Stimulated activated naive CD8-positive, alpha-beta T cell treated with anti-CD3 and anti-CD28 coated beads, Interleukin-15, amount 100 ng/mL, for 72 hours (primary cell): Measurements from ENCODE around the gene KCNRG.
"Not testable (repeated sequence)": the region's sequence is repeated elsewhere in the genome, so short reads cannot be mapped to it uniquely, and the experiment has no call there.

Experiments
- ATAC-seq: fragments of 150-1000 bp; cut with Tn5 transposase; 2 replicates; pipeline ENCODE4 v1.10.0; 2021; ENCODE audit warnings: mild to moderate bottlenecking, moderate library complexity
- DNase-seq, 2 donors: peaks; one replicate each; pipeline ENCODE4 v3.0.0; 2021 to 2022
- H3K27ac Mint-ChIP-seq, 2 donors: one replicate each; pipeline ENCODE4 v1.8.0; 2022; ENCODE audit warnings: mild to moderate bottlenecking in 2 of 2, mixed read lengths in 2 of 2, moderate library complexity in 2 of 2
- H3K27me3 Mint-ChIP-seq: one replicate; pipeline ENCODE4 v1.8.0; 2022; ENCODE audit warnings: mixed read lengths
- H3K4me1 Mint-ChIP-seq: one replicate; pipeline ENCODE4 v1.8.0; 2022; ENCODE audit warnings: mild to moderate bottlenecking, mixed read lengths
- H3K4me3 Mint-ChIP-seq, 2 donors: one replicate each; pipeline ENCODE4 v1.8.0; 2022; ENCODE audit warnings: mild to moderate bottlenecking in 2 of 2, mixed read lengths in 2 of 2, moderate library complexity in 1 of 2
- H3K9me3 Mint-ChIP-seq, 2 donors: one replicate each; pipeline ENCODE4 v1.8.0; 2022; ENCODE audit warnings: mixed read lengths in 2 of 2

KCNRG gene

DNA sequence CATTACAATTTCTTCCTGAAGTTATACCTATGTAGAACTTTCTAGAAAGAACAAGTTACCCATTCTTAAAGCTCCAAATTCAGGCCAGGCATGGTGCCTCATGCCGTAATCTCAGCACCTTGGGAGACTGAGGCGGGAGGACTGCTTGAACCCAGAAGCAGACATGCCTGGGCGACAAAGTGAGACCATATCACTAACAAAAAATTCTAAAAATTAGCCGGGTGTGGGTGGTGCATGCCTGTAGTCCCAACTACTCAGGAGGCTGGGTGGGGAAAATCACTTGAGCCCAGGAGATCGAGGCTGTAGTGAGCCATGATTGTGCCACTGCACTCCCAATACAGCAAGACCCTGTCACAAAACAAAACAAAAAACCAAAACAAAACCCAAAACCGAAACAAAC lies 23.0 kb downstream of the KCNRG start:
- Mint-ChIP-seq H3K4me3 (no peak overlapping the region), H3K9me3 (no peaks in the 10 kb centered on the region), H3K4me1 (no peaks in the 10 kb centered on the region), H3K27me3 (no peaks in the 10 kb centered on the region), H3K27ac (no peak overlapping the region)
- DNase-seq: no peak
- no peak for ATAC-seq

DNA sequence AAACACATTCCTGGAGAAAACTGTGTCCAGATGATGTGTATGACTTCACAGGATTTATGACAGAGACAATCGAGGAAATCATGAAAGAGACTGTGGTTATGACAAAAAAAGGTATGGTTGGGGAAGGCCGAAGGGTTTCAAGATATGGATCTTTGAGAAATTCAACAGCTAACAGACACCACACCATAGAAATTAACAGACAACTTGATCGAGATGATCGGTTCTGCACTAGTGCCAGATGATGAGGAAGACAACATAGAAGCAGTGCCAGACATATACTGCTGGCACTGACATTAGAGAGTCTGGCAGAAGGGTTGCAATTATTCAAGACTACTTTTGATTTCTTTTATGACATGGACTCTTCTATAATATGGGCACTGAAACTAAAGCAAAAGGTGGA lies 37.2 kb downstream of the KCNRG start:
- Mint-ChIP-seq H3K27me3 (no peaks in the 10 kb centered on the region), H3K4me3 (no peak overlapping the region), H3K9me3 (no peaks in the 10 kb centered on the region), H3K27ac (no peak overlapping the region), H3K4me1 (no peaks in the 10 kb centered on the region)
- DNase-seq (no peak), ATAC-seq (no peak)

DNA sequence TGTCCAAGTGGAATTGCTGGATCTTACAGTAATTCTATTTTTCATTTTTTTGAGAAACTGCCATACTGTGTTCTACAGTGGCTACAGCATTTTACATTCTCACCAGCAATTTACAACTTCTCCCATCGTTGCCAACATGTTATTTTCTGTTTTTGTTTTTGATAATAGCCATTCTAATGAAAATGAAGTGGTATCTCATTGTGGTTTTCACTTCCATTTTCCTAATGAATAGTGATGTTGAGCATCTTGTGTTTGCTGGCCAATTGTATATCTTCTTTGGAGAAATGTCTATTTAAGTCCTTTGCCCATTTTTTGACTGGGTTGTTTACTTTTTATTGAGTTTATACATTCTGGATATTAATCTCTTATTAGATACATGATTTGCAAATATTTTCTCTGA lies 38.6 kb downstream of the KCNRG start:
- Mint-ChIP-seq H3K9me3 (no peaks in the 10 kb centered on the region), H3K27ac (no peak overlapping the region), H3K4me3 (no peak overlapping the region), H3K27me3 (no peaks in the 10 kb centered on the region), H3K4me1 (no peaks in the 10 kb centered on the region)
- ATAC-seq: no peak
- DNase-seq: no peak

DNA sequence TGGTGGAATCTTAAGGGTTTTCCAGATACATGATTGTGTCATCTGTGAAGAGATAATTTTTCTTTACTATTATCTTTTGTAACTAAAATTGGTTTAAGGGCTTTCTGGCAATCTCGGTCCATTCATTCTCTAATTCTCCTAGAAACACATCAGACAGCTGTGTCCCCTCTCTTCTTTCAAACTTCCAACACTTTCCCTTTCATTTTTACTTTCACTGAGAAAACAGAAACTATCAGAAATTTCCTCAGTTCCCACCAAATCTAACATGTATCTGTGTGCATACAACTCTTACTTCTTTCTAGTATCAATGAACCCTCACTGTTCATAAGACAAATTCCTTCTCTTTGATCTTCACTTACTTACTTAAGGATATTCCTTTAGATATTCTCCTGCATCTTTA lies 40.2 kb downstream of the KCNRG start:
- no peak for DNase-seq
- ATAC-seq: no peak
- Mint-ChIP-seq H3K27me3 (no peaks in the 10 kb centered on the region), H3K27ac (no peak overlapping the region), H3K4me1 (no peaks in the 10 kb centered on the region), H3K9me3 (no peaks in the 10 kb centered on the region), H3K4me3 (no peak overlapping the region)

DNA sequence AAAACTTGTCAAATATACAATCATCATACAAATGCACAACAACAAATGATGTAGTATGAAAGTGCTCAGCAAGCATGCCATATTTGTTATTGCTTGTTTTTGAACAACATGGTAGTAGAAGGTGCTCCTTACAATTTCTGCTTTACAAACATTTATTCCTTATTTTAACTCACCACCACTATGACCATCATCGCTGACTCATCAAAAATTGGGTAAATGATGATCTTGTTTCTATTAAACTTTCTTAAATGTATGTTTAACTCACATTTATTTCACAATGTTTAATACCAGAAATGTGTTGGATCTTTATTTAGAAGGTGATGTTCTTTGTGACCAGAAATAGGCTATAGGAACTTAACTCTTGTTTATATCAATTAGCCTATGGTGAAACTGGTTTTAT lies 45.5 kb downstream of the KCNRG start:
- ATAC-seq (no peak), DNase-seq (no peak)
- Mint-ChIP-seq H3K27ac (no peak overlapping the region), H3K4me3 (no peak overlapping the region), H3K4me1 (no peaks in the 10 kb centered on the region), H3K27me3 (no peaks in the 10 kb centered on the region), H3K9me3 (no peaks in the 10 kb centered on the region)

DNA sequence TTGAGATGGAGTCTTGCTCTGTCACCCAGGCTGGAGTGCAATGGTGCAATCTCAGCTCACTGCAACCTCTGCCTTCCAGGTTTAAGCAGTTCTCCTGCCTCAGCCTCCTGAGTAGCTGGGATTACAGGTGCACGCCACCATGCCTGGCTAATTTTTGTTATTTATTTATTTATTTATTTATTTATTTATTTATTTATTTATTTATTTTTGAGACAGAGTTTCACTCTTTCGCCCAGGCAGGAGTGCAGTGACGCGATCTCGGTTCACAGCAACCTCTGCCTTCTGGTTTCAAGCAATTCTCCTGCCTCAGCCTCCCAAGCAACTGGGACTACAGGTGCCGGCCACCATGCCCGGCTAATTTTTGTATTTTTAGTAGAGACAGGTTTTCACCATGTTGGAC lies 47.1 kb downstream of the KCNRG start:
- H3K27me3 Mint-ChIP-seq, H3K27ac Mint-ChIP-seq, H3K9me3 Mint-ChIP-seq, ATAC-seq, H3K4me3 Mint-ChIP-seq, DNase-seq, H3K4me1 Mint-ChIP-seq: not testable (repeated sequence)

DNA sequence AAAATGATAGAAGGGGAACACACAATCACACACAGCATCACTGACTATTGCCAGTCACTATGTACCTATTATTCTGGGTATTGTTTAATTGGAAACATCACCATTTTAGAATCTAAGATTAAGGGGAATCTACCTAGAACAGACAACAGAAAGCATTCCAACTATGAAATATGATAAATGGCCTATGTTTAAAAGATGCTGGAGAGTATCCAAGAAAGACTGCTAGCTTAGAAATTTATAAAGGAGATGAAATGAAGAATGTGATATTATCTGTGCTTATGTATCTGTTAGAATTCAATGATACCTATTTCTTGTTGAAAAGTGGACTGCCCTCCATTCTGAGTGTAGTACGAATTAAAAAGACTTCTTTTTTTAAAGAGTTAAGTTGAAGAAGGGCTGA lies 50.5 kb downstream of the KCNRG start:
- H3K4me1 Mint-ChIP-seq: no peaks in the 10 kb centered on the region
- ATAC-seq (no peak), DNase-seq (no peak)
- H3K9me3 Mint-ChIP-seq: no peaks in the 10 kb centered on the region
- H3K4me3 Mint-ChIP-seq: no peak overlapping the region
- no peak overlapping the region for H3K27ac Mint-ChIP-seq
- no peaks in the 10 kb centered on the region for H3K27me3 Mint-ChIP-seq

DNA sequence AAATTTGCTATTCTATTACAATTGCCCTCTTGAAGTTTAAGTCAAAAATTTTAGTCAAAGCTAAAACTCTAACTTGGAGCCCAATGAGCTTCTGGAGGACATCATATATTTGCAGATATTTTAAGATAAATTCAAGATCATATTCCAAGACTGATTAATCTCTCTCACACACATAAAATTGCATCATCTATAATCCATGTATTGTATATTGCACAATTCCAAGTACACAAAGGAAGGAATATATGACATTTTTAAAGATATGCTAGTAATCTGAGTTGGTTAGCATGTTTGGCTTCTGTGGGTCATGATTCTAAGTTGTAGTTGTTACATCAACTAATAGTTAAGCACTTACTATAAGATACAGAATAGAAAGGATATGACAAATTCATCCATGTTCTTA lies 53.3 kb downstream of the KCNRG start:
- Mint-ChIP-seq H3K27ac (no peak overlapping the region), H3K9me3 (no peaks in the 10 kb centered on the region), H3K4me1 (peaks cover 2% of the 10 kb centered on the region), H3K4me3 (no peak overlapping the region), H3K27me3 (no peaks in the 10 kb centered on the region)
- no peak for ATAC-seq
- DNase-seq: no peak

DNA sequence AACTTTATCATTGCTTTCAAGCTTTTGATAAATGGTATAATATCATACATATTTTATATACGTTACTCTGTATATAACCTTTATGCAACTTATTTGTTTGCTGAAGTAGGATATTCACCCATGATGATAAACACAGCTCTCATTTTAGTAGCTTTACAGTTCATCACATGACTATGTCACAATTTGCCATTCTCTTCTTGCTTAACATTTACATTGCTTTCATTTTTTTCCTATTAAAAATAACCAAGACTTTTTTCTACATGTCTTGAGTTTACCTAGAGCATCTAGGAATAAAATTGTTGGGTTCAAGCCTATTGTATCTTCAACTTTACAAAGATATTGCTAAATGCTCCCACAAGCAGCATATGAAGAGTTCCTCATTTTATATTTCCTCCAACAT lies 54.0 kb downstream of the KCNRG start:
- no peak for DNase-seq
- H3K4me3 Mint-ChIP-seq: no peak overlapping the region
- H3K9me3 Mint-ChIP-seq: no peaks in the 10 kb centered on the region
- H3K27me3 Mint-ChIP-seq: no peaks in the 10 kb centered on the region
- no peak overlapping the region for H3K27ac Mint-ChIP-seq
- H3K4me1 Mint-ChIP-seq: peaks cover 5% of the 10 kb centered on the region
- no peak for ATAC-seq

DNA sequence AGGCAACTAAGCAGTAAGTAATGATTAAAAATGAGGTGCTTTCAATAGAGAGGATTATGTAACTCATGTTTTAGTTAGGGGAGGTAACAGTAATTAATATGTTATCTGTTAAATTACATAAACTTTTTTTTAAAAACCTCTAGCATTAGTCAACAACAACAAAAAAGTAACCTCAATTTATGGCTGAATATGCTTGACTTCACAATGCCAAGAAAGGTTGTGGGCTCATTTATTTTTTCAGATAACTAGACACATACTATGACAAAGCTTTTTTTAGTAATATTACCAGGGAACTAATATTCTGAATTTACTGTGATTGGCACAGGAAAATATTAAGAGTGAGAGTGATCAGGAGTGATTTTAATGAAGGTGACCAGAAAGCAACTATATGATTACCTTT lies 54.9 kb downstream of the KCNRG start:
- H3K27me3 Mint-ChIP-seq: no peaks in the 10 kb centered on the region
- no peaks in the 10 kb centered on the region for H3K9me3 Mint-ChIP-seq
- H3K4me1 Mint-ChIP-seq: peaks cover 5% of the 10 kb centered on the region
- no peak overlapping the region for H3K27ac Mint-ChIP-seq
- DNase-seq (no peak), ATAC-seq (no peak)
- H3K4me3 Mint-ChIP-seq: no peak overlapping the region
